ENCODE data around the gene CYP3A5. TPM values are rescaled to one million over a fixed set of nuclear protein-coding genes. Genes with fewer than 3 reads are reported as not detected.

CYP3A5 gene
- total and polyA plus RNA-seq, 12 donors: 0.03 TPM; not detected in 11

GRCh38 chr7:99607548-99607947 lies 72.2 kb downstream of the CYP3A5 start:
- Histone ChIP-seq H3K27me3 (no peaks in the 10 kb centered on the region), H3K27ac (no peak overlapping the region), H3K4me1 (no peaks in the 10 kb centered on the region), H3K9me3 (no peaks in the 10 kb centered on the region), H3K4me3 (no peak overlapping the region), H3K36me3 (no peaks in the 10 kb centered on the region)
- TF ChIP-seq CTCF (IDR thresholded peaks at IDR 0.05): no peak
- intact Hi-C loops (cut with DNase I): no loop called here
- no peak for ATAC-seq
- 69 to 73% methylated on average over 9 of the region's 9 CpGs for WGBS, 2 donors
- no peak for DNase-seq

GRCh38 chr7:99606531-99606930 lies 73.3 kb downstream of the CYP3A5 start:
- DNase-seq (no peak), ATAC-seq (no peak)
- Histone ChIP-seq H3K4me1 (no peaks in the 10 kb centered on the region), H3K4me3 (no peak overlapping the region), H3K9me3 (no peaks in the 10 kb centered on the region), H3K27me3 (no peaks in the 10 kb centered on the region), H3K27ac (no peak overlapping the region), H3K36me3 (no peaks in the 10 kb centered on the region)
- TF ChIP-seq CTCF (IDR thresholded peaks at IDR 0.05): no peak
- 67 to 69% methylated on average over 8 of the region's 8 CpGs for WGBS, 2 donors
- intact Hi-C loops (cut with DNase I): no loop called here

- intact Hi-C loops (cut with DNase I): no loop called here
- no peaks in the 10 kb centered on the region for H3K36me3 ChIP-seq
- no peaks in the 10 kb centered on the region for H3K4me1 ChIP-seq
- DNase-seq: no peak
- no peak for ATAC-seq
- no peak for TF ChIP-seq CTCF (IDR thresholded peaks at IDR 0.05)
- WGBS, 2 donors: 90 to 92% methylated on average over 7 of the region's 7 CpGs
- H3K4me3 ChIP-seq: no peak overlapping the region
- no peaks in the 10 kb centered on the region for H3K9me3 ChIP-seq
- H3K27me3 ChIP-seq: no peaks in the 10 kb centered on the region
- H3K27ac ChIP-seq: no peak overlapping the region
Measured at GRCh38 chr7:99605527-99605926, 74.3 kb downstream of the CYP3A5 start.

GRCh38 chr7:99601656-99602310 lies 78.0 kb downstream of the CYP3A5 start:
- Histone ChIP-seq H3K4me1 (no peaks in the 10 kb centered on the region), H3K36me3 (no peaks in the 10 kb centered on the region), H3K9me3 (no peaks in the 10 kb centered on the region), H3K4me3 (no peak overlapping the region), H3K27me3 (peaks cover 0 to 7% (median 0%) of the 10 kb centered on the region in 7 donors), H3K27ac (no peak overlapping the region)
- no peak for DNase-seq
- 56 to 63% methylated on average over 7 of the region's 7 CpGs for WGBS, 2 donors
- ATAC-seq: no peak
- TF ChIP-seq CTCF (IDR thresholded peaks at IDR 0.05): no peak
- intact Hi-C loops (cut with DNase I): no loop called here
